Stimulated activated CD4-positive, alpha-beta T cell treated with anti-CD3 and anti-CD28 coated beads, Interleukin-15, amount 100 ng/mL, for 1 hour (primary cell): Measurements from ENCODE around the gene ARID1A.
"Not testable (repeated sequence)": the region's sequence is repeated elsewhere in the genome, so short reads cannot be mapped to it uniquely, and the experiment has no call there.

Experiments
- DNase-seq, 2 donors: peaks; one replicate each; pipeline ENCODE4 v3.0.0-alpha.2; 2020; ENCODE audit warnings: low read depth in 1 of 2, low spot score in 1 of 2

Gene ARID1A

DNA sequence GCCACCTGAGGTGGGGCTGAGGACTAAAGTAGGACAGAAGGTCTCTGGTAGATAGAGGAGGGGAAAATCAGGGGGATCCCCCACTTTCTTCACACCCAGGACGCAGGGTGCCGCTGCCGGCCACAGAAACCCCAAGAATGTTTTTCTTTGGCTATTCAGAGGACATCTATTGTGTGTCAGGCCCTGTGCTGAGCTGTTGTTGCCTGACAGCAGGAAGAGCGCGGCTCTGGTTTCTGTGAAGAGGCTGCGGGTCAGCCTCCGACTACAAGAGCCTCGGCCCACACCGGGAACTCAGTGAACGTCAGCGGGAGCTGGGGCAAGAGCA is 91.5 kb downstream of the ARID1A start:
- DNase-seq: peak in 1 of 2 donors; percentile 49

GRCh38 chr1:26787706-26788514 is 92.1 kb downstream of the ARID1A start, which contains the start of gene PIGV:
PIGV (plus strand) TSS chr1:26787950; CDS start chr1:26790816, 2,866 bp downstream.
- DNase-seq: peak; percentile 82 to 86

DNA sequence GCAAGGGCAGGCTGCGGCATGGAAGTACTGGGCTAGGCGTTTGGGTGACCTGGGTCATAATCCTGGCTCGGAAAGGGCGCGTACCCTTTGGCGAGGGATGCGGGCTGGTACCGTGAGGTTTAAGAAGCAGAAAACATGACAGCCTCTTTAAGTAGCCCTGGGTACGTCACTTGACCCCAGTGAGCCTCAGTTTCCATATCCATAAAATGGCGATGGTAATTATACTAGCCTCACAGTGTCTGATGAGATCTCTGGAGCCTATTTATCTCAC is 92.6 kb downstream of the ARID1A start:
- DNase-seq: no peak

- peak; percentile 67 to 76 for DNase-seq
Measured at GRCh38 chr1:26788836-26789611, 93.2 kb downstream of the ARID1A start.

DNA sequence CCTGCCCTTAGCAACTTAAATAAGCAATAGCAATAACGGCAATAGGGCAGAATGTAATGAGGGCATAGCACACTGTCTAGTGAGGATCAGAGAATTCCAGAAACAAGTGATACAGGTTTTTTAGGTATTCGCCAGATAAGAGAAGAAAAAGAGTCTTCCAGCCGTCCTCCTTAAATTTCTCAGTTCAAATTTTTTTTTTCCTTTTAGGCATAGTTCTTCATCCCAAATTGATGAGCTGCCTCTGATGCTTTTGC is 93.7 kb downstream of the ARID1A start:
- DNase-seq: no peak

- DNase-seq: no peak
Measured at GRCh38 chr1:26789931-26790330, 94.1 kb downstream of the ARID1A start.

- no peak for DNase-seq
Measured at GRCh38 chr1:26790551-26790953, 94.7 kb downstream of the ARID1A start.

- no peak for DNase-seq
Measured at GRCh38 chr1:26791148-26791547, 95.3 kb downstream of the ARID1A start.

- no peak for DNase-seq
Measured at GRCh38 chr1:26791626-26792025, 95.8 kb downstream of the ARID1A start.

DNA sequence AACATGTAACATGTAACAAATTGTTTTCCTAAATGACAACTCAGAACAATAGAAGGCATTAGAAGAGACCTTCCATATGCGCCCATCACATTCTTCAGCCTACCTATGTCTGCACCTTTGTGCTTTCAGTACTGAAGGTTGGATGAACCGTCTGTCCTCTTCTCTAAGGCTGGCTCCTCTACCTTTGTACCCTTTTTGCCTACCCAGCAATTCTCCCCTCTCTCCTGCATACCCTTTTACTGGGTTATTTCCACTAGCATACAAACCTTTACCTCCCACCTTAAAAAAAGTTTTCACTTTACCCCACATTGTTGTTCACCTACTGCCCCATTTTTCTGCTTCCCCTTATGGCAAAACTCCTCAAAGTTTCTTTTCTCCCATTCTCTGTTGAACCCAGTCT is 97.1 kb downstream of the ARID1A start:
- DNase-seq: no peak

- no peak for DNase-seq
Measured at GRCh38 chr1:26794391-26794790, 98.6 kb downstream of the ARID1A start.

- DNase-seq: no peak
Measured at GRCh38 chr1:26797627-26798026, 101.8 kb downstream of the ARID1A start.

DNA sequence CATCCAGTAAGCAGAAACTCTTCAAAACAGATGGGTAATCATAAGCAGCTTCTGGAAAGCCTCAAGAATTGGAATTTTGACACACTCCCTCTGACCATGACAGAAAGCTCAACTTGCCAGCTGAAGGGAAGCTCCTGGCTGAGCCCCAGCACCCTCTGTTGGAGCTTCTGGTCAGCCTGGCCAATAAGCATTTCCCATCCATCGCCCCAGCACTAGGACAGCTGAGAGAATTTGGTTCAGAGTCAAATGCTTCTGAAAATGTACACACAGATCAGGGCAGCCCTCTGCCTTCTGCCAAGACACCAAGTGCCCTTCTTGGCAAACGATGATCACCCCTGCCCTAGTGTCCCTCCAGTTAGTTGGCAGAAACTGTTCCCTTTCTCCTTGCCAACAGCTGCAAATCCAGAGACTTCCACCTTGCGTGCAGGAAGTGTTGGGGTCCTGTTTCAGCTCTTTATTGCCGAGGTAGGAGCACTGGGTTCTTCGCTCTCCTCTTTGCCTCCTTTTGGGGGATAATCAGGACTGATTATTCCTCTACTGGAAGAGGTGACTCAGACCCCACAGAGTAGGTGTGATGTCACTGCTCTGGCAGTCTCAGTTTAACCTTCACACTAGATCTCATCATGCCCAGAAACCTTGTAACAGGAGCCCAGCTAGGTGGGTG is 103.8 kb downstream of the ARID1A start:
- DNase-seq: no peak

DNA sequence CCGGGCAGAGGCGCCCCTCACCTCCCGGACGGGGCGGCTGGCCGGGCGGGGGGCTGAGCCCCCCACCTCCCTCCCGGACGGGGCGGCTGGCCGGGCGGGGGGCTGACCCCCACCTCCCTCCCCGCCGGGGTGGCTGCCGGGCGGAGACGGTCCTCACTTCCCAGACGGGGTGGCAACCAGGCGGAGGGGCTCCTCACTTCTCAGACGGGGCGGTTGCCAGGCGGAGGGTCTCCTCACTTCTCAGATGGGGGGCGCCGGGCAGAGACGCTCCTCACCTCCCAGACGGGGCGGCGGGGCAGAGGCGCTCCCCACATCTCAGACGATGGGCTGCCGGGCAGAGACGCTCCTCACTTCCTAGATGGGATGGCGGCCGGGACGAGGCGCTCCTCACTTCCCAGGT is 108.1 kb downstream of the ARID1A start:
- not testable (repeated sequence) for DNase-seq

DNA sequence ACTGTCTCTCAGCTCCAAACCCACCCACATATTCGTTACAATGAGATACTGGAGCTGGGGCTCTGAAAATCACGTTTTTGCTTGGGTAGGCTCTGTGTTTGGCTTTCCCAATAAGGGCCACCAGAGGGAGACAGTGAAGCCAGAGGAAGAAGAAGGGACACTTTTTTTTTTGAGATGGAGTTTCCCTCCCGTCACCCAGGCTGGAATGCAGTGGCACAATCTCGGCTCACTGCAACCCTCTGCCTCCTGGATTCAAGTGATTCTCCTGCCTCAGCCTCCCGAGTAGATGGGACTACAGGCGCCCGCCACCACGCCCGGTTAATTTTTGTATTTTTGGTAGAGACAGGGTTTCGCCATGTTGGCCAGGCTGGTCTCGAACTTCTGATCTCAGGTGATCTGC is 114.3 kb downstream of the ARID1A start:
- DNase-seq: peak; percentile 46 to 48

GRCh38 chr1:26811057-26811456 is 115.2 kb downstream of the ARID1A start:
- no peak for DNase-seq

GRCh38 chr1:26811708-26812107 is 115.9 kb downstream of the ARID1A start:
- no peak for DNase-seq

- no peak for DNase-seq
Measured at GRCh38 chr1:26814377-26814776, 118.6 kb downstream of the ARID1A start.

- no peak for DNase-seq
Measured at GRCh38 chr1:26814893-26815292, 119.1 kb downstream of the ARID1A start.

- DNase-seq: no peak
Measured at GRCh38 chr1:26820784-26821269, 125.0 kb downstream of the ARID1A start.

DNA sequence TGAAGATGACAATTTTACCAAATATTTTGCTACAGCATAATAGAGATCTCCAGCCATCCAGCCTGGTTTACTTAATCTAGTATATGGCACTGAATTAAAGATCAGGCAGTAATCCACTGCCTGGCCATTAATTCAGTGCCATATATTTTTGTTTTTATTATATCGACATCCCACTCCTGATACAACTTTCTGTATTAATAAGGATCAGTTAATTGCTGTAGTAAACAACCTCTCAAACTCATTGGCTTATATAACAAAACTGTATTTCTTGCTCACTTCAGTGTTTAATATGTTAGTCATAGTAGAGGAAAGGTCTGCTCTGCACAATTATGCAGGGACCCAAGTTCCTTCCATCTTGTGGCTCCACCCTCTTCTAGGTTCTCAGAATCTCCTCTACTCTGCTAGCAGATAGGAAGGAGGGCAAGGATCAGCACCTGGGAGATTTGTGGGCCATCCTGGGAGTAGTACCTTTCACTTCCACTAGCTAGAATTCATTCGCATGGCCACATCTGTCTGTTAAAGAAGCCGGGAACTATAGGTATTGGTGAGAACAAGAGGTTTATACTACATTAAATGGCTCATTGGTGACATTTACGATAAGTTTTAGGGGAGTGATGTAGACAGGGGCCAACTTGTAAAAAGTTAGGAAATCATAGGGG is 127.1 kb downstream of the ARID1A start:
- DNase-seq: no peak

- no peak for DNase-seq
Measured at GRCh38 chr1:26824731-26825130, 128.9 kb downstream of the ARID1A start.
